GM12878 (cell line): Measurements from ENCODE around the gene HUWE1. TPM values are rescaled to one million over a fixed set of nuclear protein-coding genes. Genes with fewer than 3 reads are reported as not detected.

Experiments
- BHLHE40 ChIP-seq, 2 experiments: fragments of 450-650 bp in 1 of 2; IDR thresholded peaks; 2 replicates each; pipeline ENCODE4 v1.6.1; 2011 to 2017; ENCODE audit warnings: low read depth in 2 of 2, borderline replicate concordance in 1 of 2, improper control_type of control experiment in 1 of 2, low read length in 1 of 2, mild to moderate bottlenecking in 1 of 2
- CEBPB ChIP-seq, 2 experiments: fragments of 150-350 bp in 1 of 2; IDR thresholded peaks; 2 replicates each; pipeline ENCODE4 v1.6.1; 2012 to 2014; ENCODE audit warnings: low read depth in 2 of 2, low read length in 2 of 2, borderline replicate concordance in 1 of 2, inconsistent platforms in 1 of 2
- CREM ChIP-seq: IDR thresholded peaks from 2 replicates; pipeline ENCODE4 v1.6.1; 2014; ENCODE audit warnings: antibody characterized with exemption, low read depth
- MEF2A ChIP-seq: IDR thresholded peaks from 2 replicates; pipeline ENCODE4 v1.6.1; 2011; ENCODE audit warnings: low read depth, mild to moderate bottlenecking, low read length, moderate library complexity; ENCODE audit not compliant: insufficient read depth
- MTA3 ChIP-seq: IDR thresholded peaks from 2 replicates; pipeline ENCODE4 v1.6.1; 2012; ENCODE audit warnings: low read length, inconsistent platforms, borderline replicate concordance
- NRF1 ChIP-seq: conservative IDR thresholded peaks from 2 replicates; pipeline ENCODE4 v1.6.1; 2011; ENCODE audit warnings: mild to moderate bottlenecking, low read depth, low read length, improper control_type of control experiment
- PAX5 ChIP-seq: IDR thresholded peaks from 2 replicates; pipeline ENCODE4 v1.6.1; 2011; ENCODE audit warnings: low read depth, low read length, borderline replicate concordance
- RB1 ChIP-seq: fragments of 450-650 bp; formaldehyde crosslinking; IDR thresholded peaks from 2 replicates; pipeline ENCODE4 v1.6.1; 2017; ENCODE audit warnings: mild to moderate bottlenecking, borderline replicate concordance
- RCOR1 ChIP-seq: conservative IDR thresholded peaks from 2 replicates; pipeline ENCODE4 v1.6.1; 2012; ENCODE audit warnings: low read depth, low read length, improper control_type of control experiment
- RELA ChIP-seq: fragments of 450-650 bp; IDR thresholded peaks from 2 replicates; pipeline ENCODE4 v1.8.0; 2014; ENCODE audit warnings: borderline replicate concordance; ENCODE audit not compliant: partially characterized antibody
- SIN3A ChIP-seq: IDR thresholded peaks from 2 replicates; pipeline ENCODE4 v1.6.1; 2012; ENCODE audit warnings: low read depth, low read length, improper control_type of control experiment
- SMAD1 ChIP-seq: fragments of 450-650 bp; IDR thresholded peaks from 2 replicates; pipeline ENCODE4 v1.6.1; 2018; ENCODE audit warnings: mild to moderate bottlenecking, low read depth; ENCODE audit not compliant: partially characterized antibody
- SUPT20H ChIP-seq: IDR thresholded peaks from 2 replicates; pipeline ENCODE4 v1.6.1; 2011; ENCODE audit warnings: low read depth, mild to moderate bottlenecking, low read length, moderate library complexity, borderline replicate concordance; ENCODE audit not compliant: control insufficient read depth
- TAF1 ChIP-seq: IDR thresholded peaks from 2 replicates; pipeline ENCODE4 v1.6.1; 2011; ENCODE audit warnings: mild to moderate bottlenecking, low read depth, low read length, borderline replicate concordance
- YY1 ChIP-seq: IDR thresholded peaks from 2 replicates; pipeline ENCODE4 v1.6.1; 2011; ENCODE audit warnings: low read depth, mild to moderate bottlenecking, low read length
- ZNF207 ChIP-seq: fragments of 450-650 bp; IDR thresholded peaks from 2 replicates; pipeline ENCODE4 v1.6.1; 2014; ENCODE audit warnings: antibody characterized with exemption, mild to moderate bottlenecking, borderline replicate concordance
- ZNF274 ChIP-seq: IDR thresholded peaks from one replicate; pipeline ENCODE4 v1.8.0; 2011; ENCODE audit not compliant: insufficient read length, insufficient read depth
- polyA plus RNA-seq, 11 experiments: library from polyadenylated mRNA; depleted of rRNA in 4 of 11; unstranded in 6 of 11; stranded (reverse) in 5 of 11; fragments of >200 nt; fragmentation: Nextera tagmentation in 4 of 11; fragmentation: Illumina TruSeq in 1 of 11; extraction: Ambion mirVana in 4 of 11; extraction: Trizol in 1 of 11; gene quantifications; 1 replicate in 1 of 11; 2 replicates in 10 of 11; pipeline versions ENCODE4 v1.2.1 to v1.2.3, GENCODE V29; 2011 to 2016; ENCODE audit warnings: inconsistent platforms in 2 of 11, missing spikeins in 2 of 11, low read depth in 1 of 11
- total RNA-seq, 4 experiments: library from RNA; depleted of rRNA in 3 of 4; stranded (reverse); fragments of >200 nt in 3 of 4; fragmentation: Illumina TruSeq in 1 of 4; extraction: Trizol in 1 of 4; gene quantifications; 2 replicates each; pipeline versions ENCODE4 v1.2.1 to v1.2.3, GENCODE V29; 2013 to 2021
- TF ChIP-seq, protein P1 (sequence below): fragments of 450-650 bp; IDR thresholded peaks from 2 replicates; pipeline ENCODE4 v1.6.1; 2018; ENCODE audit warnings: borderline replicate concordance, mild to moderate bottlenecking; ENCODE audit not compliant: partially characterized antibody
- TF ChIP-seq, protein P2 (sequence below): fragments of 450-650 bp; IDR thresholded peaks from 2 replicates; pipeline ENCODE4 v1.6.1; 2017; ENCODE audit warnings: borderline replicate concordance
- TF ChIP-seq, protein P3 (sequence below): IDR thresholded peaks from 2 replicates; pipeline ENCODE4 v1.6.1; 2012; ENCODE audit warnings: low read length, inconsistent platforms
- TF ChIP-seq, protein P4 (sequence below): fragments of 450-650 bp; IDR thresholded peaks from 2 replicates; pipeline ENCODE4 v1.6.1; 2017; ENCODE audit warnings: mild to moderate bottlenecking, moderate library complexity

Gene HUWE1
- total and polyA plus RNA-seq, 10 of the 15 experiments (the other 5 are each of a cell fraction or from before 2014, with no cell fraction given): 35.9 to 280 (median 100) TPM

DNA sequence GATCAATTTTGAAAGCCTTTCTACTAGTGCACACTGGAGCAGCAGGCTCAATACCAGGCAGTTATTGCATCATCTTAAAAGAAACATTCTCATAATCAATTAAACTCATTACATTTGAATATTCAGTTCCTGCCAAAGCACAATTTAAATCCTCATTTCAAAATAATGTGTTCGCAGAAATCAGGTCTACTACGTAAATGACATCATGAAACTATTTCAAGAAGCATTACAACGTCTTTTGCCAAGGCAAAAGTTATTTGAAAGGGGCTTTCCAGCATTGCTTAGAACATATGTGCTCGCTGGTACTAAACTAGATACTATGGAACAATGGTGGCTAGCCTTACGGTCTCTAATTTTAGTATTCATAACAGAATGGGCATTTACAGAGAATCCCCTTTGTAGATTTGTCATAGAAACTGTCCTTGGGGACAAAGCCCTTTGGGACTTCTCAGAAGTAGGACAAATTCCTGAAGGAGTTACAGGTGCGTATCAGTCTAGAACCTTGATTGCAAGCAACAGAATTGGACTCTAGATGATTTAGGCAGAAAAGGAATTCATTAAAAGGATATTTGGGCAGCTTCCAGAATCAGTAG is 27.6 kb upstream of the HUWE1 start (continued):
- TF ChIP-seq CEBPB (IDR thresholded peaks at IDR 0.05; ENCODE audit: borderline replicate concordance in 1 of 2, low read depth in 2 of 2, low read length in 2 of 2) (no peak; a peak in 1 of 4 replicates), MTA3 (no peak), PAX5 (no peak), YY1 (peak; percentile 27; the same call in 1 of the 2 replicates), RELA (no peak), RB1 (no peak; the same call in 1 of the 2 replicates), ZNF207 (no peak), NRF1 (no peak), MEF2A (peak; percentile 87; the same call in 1 of the 2 replicates), BHLHE40 (IDR thresholded peaks at IDR 0.05; ENCODE audit: borderline replicate concordance in 1 of 2, low read depth in 2 of 2, low read length in 1 of 2) (no peak), SMAD1 (no peak), TAF1 (no peak), ZNF274 (no peak), SUPT20H (no peak), RCOR1 (no peak), SIN3A (no peak), CREM (peak; percentile 41)
- TF ChIP-seq, protein P1, sequence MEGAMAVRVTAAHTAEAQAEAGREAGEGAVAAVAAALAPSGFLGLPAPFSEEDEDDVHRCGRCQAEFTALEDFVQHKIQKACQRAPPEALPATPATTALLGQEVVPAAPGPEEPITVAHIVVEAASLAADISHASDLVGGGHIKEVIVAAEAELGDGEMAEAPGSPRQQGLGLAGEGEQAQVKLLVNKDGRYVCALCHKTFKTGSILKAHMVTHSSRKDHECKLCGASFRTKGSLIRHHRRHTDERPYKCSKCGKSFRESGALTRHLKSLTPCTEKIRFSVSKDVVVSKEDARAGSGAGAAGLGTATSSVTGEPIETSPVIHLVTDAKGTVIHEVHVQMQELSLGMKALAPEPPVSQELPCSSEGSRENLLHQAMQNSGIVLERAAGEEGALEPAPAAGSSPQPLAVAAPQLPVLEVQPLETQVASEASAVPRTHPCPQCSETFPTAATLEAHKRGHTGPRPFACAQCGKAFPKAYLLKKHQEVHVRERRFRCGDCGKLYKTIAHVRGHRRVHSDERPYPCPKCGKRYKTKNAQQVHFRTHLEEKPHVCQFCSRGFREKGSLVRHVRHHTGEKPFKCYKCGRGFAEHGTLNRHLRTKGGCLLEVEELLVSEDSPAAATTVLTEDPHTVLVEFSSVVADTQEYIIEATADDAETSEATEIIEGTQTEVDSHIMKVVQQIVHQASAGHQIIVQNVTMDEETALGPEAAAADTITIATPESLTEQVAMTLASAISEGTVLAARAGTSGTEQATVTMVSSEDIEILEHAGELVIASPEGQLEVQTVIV: no peak
- TF ChIP-seq, protein P2, sequence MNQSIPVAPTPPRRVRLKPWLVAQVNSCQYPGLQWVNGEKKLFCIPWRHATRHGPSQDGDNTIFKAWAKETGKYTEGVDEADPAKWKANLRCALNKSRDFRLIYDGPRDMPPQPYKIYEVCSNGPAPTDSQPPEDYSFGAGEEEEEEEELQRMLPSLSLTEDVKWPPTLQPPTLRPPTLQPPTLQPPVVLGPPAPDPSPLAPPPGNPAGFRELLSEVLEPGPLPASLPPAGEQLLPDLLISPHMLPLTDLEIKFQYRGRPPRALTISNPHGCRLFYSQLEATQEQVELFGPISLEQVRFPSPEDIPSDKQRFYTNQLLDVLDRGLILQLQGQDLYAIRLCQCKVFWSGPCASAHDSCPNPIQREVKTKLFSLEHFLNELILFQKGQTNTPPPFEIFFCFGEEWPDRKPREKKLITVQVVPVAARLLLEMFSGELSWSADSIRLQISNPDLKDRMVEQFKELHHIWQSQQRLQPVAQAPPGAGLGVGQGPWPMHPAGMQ: no peak
- TF ChIP-seq, protein P3, sequence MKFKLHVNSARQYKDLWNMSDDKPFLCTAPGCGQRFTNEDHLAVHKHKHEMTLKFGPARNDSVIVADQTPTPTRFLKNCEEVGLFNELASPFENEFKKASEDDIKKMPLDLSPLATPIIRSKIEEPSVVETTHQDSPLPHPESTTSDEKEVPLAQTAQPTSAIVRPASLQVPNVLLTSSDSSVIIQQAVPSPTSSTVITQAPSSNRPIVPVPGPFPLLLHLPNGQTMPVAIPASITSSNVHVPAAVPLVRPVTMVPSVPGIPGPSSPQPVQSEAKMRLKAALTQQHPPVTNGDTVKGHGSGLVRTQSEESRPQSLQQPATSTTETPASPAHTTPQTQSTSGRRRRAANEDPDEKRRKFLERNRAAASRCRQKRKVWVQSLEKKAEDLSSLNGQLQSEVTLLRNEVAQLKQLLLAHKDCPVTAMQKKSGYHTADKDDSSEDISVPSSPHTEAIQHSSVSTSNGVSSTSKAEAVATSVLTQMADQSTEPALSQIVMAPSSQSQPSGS: peak; percentile 89
- TF ChIP-seq, protein P4, sequence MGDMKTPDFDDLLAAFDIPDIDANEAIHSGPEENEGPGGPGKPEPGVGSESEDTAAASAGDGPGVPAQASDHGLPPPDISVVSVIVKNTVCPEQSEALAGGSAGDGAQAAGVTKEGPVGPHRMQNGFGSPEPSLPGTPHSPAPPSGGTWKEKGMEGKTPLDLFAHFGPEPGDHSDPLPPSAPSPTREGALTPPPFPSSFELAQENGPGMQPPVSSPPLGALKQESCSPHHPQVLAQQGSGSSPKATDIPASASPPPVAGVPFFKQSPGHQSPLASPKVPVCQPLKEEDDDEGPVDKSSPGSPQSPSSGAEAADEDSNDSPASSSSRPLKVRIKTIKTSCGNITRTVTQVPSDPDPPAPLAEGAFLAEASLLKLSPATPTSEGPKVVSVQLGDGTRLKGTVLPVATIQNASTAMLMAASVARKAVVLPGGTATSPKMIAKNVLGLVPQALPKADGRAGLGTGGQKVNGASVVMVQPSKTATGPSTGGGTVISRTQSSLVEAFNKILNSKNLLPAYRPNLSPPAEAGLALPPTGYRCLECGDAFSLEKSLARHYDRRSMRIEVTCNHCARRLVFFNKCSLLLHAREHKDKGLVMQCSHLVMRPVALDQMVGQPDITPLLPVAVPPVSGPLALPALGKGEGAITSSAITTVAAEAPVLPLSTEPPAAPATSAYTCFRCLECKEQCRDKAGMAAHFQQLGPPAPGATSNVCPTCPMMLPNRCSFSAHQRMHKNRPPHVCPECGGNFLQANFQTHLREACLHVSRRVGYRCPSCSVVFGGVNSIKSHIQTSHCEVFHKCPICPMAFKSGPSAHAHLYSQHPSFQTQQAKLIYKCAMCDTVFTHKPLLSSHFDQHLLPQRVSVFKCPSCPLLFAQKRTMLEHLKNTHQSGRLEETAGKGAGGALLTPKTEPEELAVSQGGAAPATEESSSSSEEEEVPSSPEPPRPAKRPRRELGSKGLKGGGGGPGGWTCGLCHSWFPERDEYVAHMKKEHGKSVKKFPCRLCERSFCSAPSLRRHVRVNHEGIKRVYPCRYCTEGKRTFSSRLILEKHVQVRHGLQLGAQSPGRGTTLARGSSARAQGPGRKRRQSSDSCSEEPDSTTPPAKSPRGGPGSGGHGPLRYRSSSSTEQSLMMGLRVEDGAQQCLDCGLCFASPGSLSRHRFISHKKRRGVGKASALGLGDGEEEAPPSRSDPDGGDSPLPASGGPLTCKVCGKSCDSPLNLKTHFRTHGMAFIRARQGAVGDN: 0 out of 2 replicates have a peak, but pooled peaks have one; percentile 3
